AG09309 (cell line): Measurements from ENCODE around the gene TLK1.
A peak's percentile ranks its signal among the peaks of the same experiment; 100 is the strongest.

Experiments used
- DNase-seq: peaks from one replicate; pipeline ENCODE4 v3.0.0-alpha.2; 2010; ENCODE audit warnings: low read depth
- H3K4me3 ChIP-seq: 2 replicates; pipeline ENCODE4 v1.5.1; 2011; ENCODE audit warnings: mild to moderate bottlenecking, low read depth, low read length, moderate library complexity; ENCODE audit not compliant: control insufficient read depth
- TF ChIP-seq, protein P1 (sequence below): IDR thresholded peaks from 2 replicates; pipeline ENCODE4 v1.5.1; 2011; ENCODE audit warnings: mild to moderate bottlenecking, low read depth, low read length, inconsistent platforms; ENCODE audit not compliant: insufficient read depth, control insufficient read depth; ENCODE audit errors: missing control alignments

TLK1 gene

DNA sequence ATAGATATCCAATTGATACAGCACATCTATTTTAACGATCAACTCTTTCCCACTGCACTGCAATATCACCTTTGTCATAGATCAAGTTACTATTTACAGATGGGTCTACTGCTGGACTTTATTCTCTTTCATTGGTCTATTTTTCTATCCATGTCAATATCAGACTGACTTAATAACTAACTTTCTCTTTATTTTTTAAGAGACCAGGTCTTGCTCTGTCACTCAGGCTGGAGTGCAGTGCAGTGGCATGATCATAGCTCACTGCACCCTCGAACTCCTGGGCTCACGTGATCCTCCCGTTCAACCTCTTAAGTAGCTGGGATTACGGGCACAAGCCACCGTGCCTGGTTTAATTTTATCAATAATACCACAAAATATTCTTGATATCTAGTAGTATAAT lies 71.2 kb downstream of the TLK1 start:
- no peak overlapping the region for H3K4me3 ChIP-seq
- TF ChIP-seq, protein P1, sequence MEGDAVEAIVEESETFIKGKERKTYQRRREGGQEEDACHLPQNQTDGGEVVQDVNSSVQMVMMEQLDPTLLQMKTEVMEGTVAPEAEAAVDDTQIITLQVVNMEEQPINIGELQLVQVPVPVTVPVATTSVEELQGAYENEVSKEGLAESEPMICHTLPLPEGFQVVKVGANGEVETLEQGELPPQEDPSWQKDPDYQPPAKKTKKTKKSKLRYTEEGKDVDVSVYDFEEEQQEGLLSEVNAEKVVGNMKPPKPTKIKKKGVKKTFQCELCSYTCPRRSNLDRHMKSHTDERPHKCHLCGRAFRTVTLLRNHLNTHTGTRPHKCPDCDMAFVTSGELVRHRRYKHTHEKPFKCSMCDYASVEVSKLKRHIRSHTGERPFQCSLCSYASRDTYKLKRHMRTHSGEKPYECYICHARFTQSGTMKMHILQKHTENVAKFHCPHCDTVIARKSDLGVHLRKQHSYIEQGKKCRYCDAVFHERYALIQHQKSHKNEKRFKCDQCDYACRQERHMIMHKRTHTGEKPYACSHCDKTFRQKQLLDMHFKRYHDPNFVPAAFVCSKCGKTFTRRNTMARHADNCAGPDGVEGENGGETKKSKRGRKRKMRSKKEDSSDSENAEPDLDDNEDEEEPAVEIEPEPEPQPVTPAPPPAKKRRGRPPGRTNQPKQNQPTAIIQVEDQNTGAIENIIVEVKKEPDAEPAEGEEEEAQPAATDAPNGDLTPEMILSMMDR, result no peak
- no peak for DNase-seq

DNA sequence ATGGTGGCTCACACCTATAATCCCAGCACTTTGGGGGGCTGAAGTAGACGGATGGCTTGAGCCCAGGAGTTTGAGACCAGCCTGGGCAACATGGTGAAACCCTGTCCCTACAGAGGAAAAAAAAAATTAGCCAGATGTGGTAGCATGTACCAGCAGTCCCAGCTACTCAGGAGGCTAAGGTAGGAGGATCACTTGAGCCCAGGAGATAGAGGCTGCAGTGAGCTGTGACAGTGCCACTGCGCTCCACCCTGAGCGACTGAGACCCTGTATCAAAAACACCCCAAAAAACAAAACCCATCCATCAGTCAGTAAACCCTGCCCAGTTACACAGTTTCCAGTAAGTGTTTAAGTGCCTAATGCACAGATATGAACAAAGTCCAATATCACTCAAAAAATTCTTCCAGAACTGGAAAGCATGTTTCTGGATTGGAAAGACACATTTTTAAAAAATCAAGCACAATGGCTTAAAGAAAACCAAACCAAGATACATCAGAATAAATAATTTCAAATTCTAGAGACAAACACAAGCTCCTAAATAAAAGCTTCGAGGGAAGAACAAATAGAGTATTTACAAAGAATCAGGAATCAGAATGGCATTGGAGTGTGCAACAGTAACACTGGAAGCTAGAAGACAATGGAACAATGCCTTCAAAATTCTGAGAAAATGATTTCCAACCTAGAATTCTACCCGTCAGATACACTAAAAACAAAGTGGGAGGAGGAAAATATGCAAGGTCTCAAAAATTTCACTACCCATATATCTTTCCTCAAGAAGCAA lies 72.4 kb downstream of the TLK1 start:
- no peak overlapping the region for H3K4me3 ChIP-seq
- DNase-seq, result no peak
- TF ChIP-seq, protein P1, result no peak

DNA sequence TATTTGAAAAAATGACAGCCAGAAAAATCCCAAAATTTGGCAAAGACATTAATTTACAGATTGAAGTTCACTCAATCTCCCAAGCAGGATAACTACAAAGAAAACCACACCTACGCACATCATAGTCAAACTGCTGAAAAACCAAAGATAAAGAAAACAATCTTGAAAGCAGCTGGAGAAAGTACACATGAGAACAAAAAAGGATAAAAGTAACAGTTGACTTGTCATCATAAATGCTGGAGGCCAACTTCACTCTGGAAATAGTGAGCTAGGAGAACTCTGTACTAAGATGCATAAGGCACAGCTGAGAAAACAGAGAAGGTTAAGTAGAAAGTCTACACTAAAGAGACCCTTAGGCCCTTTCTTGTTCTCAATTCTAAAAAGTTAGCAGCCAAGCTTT lies 73.1 kb downstream of the TLK1 start:
- H3K4me3 ChIP-seq, result no peak overlapping the region
- no peak for DNase-seq
- TF ChIP-seq, protein P1, result no peak

DNA sequence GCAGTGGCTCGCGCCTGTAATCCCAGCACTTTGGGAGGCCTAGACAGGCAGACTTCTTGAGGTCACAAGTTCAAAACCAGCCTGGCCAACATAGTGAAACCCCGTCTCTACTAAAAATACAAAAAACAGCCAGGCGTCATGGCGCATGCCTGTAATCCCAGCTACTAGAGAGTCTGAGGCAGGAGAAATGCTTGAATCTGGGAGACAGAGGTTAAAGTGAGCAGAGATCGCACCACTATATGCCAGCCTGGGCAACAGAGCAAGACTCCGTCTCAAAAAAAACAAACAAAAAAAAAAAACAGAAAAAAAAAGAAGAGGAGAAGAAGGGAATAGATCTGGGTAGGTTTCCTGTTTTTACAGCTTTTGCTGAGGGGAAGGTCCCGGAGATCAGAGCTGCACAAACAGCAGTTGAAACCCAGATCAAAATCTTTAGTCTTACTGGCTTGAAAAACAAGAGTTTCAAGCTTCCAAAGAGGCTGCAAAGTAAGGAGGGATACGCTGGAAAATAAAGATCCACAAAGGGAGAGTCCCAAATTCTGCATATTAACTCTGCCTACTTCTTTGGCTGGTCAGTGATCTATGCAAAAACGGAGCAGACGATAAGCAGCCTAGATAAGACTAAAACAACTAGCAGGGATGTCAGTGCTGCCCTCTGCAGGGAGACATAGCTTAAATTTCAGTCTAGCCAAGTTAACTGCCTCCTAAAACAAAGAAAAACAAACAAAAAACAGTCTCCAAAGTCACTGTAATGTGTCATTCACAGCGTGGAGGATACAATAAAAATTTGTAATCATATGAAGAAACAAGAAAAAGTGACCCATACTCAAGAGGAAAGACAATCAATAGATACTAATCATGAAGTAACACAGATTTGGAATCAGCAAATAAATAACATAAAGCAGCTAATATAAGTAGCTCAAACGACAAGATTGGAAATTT lies 74.1 kb downstream of the TLK1 start:
- DNase-seq, result peak; percentile 10
- TF ChIP-seq, protein P1, result peak; percentile 72
- H3K4me3 ChIP-seq, result no peak overlapping the region

DNA sequence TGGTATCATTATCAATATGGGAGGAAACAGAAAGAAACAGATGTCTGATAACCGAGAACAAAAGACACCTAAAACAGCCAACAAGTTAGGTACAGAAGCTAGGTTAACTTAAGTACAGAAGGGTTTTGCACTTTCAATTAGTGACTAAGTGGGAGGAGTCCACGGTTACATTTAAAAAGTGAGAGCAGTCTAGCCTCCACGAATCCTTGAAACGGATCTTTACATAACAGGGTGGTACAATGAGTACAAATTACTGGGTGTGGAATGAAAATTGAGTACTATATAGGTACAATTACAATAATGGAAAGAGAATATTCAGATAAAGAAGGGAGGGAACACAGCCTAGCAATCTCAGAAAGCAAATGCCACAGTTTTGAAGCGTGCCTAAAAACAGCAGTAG lies 76.6 kb downstream of the TLK1 start:
- H3K4me3 ChIP-seq, result no peak overlapping the region
- TF ChIP-seq, protein P1, result no peak
- no peak for DNase-seq

DNA sequence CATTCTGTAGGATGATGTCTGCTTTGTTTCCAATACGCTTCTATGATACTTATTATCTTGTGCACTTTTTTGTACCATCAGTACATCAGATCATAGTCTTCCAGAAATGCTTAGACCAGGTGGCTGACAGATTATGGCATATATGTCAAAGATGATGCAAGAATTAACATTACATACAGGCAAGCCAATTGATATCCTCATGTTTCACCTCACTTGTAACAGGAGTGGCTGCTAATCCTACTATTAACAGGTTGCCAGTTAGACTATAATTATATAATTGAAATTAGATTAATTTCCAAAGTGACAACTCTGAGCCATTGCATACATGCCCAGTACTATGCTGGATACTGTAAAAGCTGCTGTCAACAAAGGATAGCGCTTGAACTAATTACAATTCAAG lies 77.2 kb downstream of the TLK1 start:
- DNase-seq, result no peak
- TF ChIP-seq, protein P1, result no peak

More for the DNA sequence above, 77.2 kb downstream of the TLK1 start:
- no peak overlapping the region for H3K4me3 ChIP-seq
